ENCODE results near the gene IDH3A.
"Not testable (repeated sequence)": the region's sequence is repeated elsewhere in the genome, so short reads cannot be mapped to it uniquely, and the experiment has no call there.

- not testable (repeated sequence) for TF ChIP-seq CTCF, POLR2A (IDR thresholded peaks at IDR 0.05)
These were observed 1.9 kb downstream of the IDH3A start for GRCh38 chr15:78151075-78151474.
